Keratinocyte (primary cell): ENCODE results near the gene ERBB4.

Source experiments
- CTCF ChIP-seq, 3 experiments: IDR thresholded peaks in 1 of 3; conservative IDR thresholded peaks in 1 of 3; optimal IDR thresholded peaks in 1 of 3; 2 replicates in 2 of 3; 3 replicates in 1 of 3; pipeline versions ENCODE3 to v1.5.1; 2011; ENCODE audit warnings: low read length in 3 of 3, mild to moderate bottlenecking in 3 of 3, moderate library complexity in 2 of 3, control low read depth in 1 of 3, inconsistent platforms in 1 of 3; ENCODE audit not compliant: insufficient read depth in 2 of 3; ENCODE audit errors: extremely low read depth in 1 of 3
- EZH2 ChIP-seq: IDR thresholded peaks from one replicate; pipeline ENCODE4 v1.6.1; 2012; ENCODE audit warnings: inconsistent platforms, mild to moderate bottlenecking, low read length, moderate library complexity

- TF ChIP-seq CTCF (optimal IDR thresholded peaks at IDR 0.05 in 1 of 3, IDR thresholded peaks at IDR 0.05 in 1 of 3, conservative IDR thresholded peaks at IDR 0.05 in 1 of 3; ENCODE audit: extremely low read depth in 1 of 3, insufficient read depth in 2 of 3, low read length in 3 of 3): no peak
- TF ChIP-seq EZH2: no peak
These were observed 397.1 kb downstream of the ERBB4 start for GRCh38 chr2:212141499-212141898.
